C1 segment of cervical spinal cord (tissue), 14 donors: Measurements from ENCODE around the gene TLCD3A.
"Not testable (repeated sequence)": the region's sequence is repeated elsewhere in the genome, so short reads cannot be mapped to it uniquely, and the experiment has no call there.

Source experiments
- DNase-seq, 14 donors: peaks; one replicate each; lab custom pipeline; 2025; lab: John Stamatoyannopoulos, UW

Gene TLCD3A

GRCh38 chr17:787641-788221 is 55.3 kb downstream of the TLCD3A start:
- no peak for DNase-seq

- no peak for DNase-seq
Measured at GRCh38 chr17:788551-788950, 56.2 kb downstream of the TLCD3A start.

GRCh38 chr17:789160-789840 is 56.9 kb downstream of the TLCD3A start:
- DNase-seq: no peak

GRCh38 chr17:789931-790873 is 57.8 kb downstream of the TLCD3A start:
- DNase-seq: not testable (repeated sequence)

- DNase-seq: not testable (repeated sequence)
Measured at GRCh38 chr17:790874-791247, 58.5 kb downstream of the TLCD3A start.

DNA sequence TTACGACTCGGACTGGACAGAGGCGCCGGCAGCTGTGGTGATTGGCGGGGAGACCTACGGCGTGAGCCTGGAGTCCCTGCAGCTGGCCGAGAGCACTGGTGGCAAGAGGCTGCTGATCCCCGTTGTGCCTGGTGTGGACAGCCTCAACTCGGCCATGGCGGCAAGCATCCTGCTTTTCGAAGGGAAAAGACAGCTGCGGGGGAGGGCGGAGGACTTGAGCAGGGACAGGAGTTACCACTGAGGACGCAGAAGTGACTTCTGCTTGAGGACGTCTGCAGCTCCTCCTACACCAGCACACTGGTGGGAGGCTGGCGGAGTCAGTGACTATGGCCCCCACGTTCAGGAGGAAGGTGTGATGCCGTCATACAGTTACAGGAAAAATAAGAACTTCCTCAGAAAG is 59.4 kb downstream of the TLCD3A start:
- no peak for DNase-seq

DNA sequence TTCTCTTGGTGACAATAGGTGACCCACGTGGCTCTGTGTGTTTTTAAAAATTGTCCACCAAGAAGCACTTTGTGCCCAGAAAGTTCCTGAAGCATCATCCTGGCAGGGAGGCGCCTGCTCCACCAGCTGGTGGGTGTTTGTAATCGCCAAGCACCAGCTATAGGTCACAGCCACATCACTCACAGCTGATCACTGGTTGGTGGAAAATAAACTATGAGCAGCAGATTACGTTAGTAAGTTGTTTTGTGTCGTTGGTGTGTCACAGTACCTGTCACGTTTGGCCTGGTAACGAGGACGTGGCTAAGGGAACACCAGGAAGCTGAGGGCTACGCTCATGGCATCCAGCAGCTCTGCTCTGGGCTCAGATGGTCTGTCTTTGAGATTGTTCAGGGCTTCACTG is 59.9 kb downstream of the TLCD3A start:
- no peak for DNase-seq
